Measurements from ENCODE around the gene KDM7A. TPM values are rescaled to one million over a fixed set of nuclear protein-coding genes. Genes with fewer than 3 reads are reported as not detected.
"Not testable (repeated sequence)": the region's sequence is repeated elsewhere in the genome, so short reads cannot be mapped to it uniquely, and the experiment has no call there.

KDM7A gene
- total and polyA plus RNA-seq, 2 donors, result 6.3 to 14.8 TPM

GRCh38 chr7:140205600-140205999 is 28.8 kb upstream of the KDM7A start:
- 92% methylated on average over 4 of the region's 4 CpGs for WGBS
- DNase-seq (ENCODE audit: low read depth in 6 of 9, low spot score in 9 of 9), result no peak
- H3K9me3 ChIP-seq (ENCODE audit: control insufficient read depth in 2 of 2, insufficient read depth in 1 of 2, low read length in 1 of 2), result no peaks in the 10 kb centered on the region

GRCh38 chr7:140203556-140203955 is 26.8 kb upstream of the KDM7A start:
- H3K4me3 ChIP-seq (ENCODE audit: low read length in 2 of 2), result no peak overlapping the region
- no peaks in the 10 kb centered on the region for H3K9me3 ChIP-seq (ENCODE audit: control insufficient read depth in 2 of 2, insufficient read depth in 1 of 2, low read length in 1 of 2)
- peaks cover 0 to 3% of the 10 kb centered on the region in 2 donors for H3K4me1 ChIP-seq (ENCODE audit: control insufficient read depth in 2 of 2, insufficient read depth in 2 of 2, low read length in 2 of 2)
- no peak for DNase-seq (ENCODE audit: low read depth in 6 of 9, low spot score in 9 of 9)
- no peak overlapping the region for H3K27ac ChIP-seq (ENCODE audit: low read depth in 1 of 2, low read length in 1 of 2)
- no peaks in the 10 kb centered on the region for H3K27me3 ChIP-seq (ENCODE audit: control insufficient read depth in 2 of 2, insufficient read depth in 1 of 2, low read length in 1 of 2)
- no peaks in the 10 kb centered on the region for H3K36me3 ChIP-seq (ENCODE audit: control insufficient read depth in 2 of 2, insufficient read depth in 2 of 2, low read length in 1 of 2)

More at GRCh38 chr7:140205600-140205999, 28.8 kb upstream of the KDM7A start:
- peaks cover 5 to 13% of the 10 kb centered on the region in 2 donors for H3K4me1 ChIP-seq (ENCODE audit: control insufficient read depth in 2 of 2, insufficient read depth in 2 of 2, low read length in 2 of 2)
- no peaks in the 10 kb centered on the region for H3K36me3 ChIP-seq (ENCODE audit: control insufficient read depth in 2 of 2, insufficient read depth in 2 of 2, low read length in 1 of 2)
- H3K4me3 ChIP-seq (ENCODE audit: low read length in 2 of 2), result no peak overlapping the region
- no peaks in the 10 kb centered on the region for H3K27me3 ChIP-seq (ENCODE audit: control insufficient read depth in 2 of 2, insufficient read depth in 1 of 2, low read length in 1 of 2)
- H3K27ac ChIP-seq (ENCODE audit: low read depth in 1 of 2, low read length in 1 of 2), result no peak overlapping the region

GRCh38 chr7:140202942-140203341 is 26.2 kb upstream of the KDM7A start:
- not testable (repeated sequence) for H3K36me3 ChIP-seq (ENCODE audit: control insufficient read depth in 2 of 2, insufficient read depth in 2 of 2, low read length in 1 of 2); DNase-seq (ENCODE audit: low read depth in 6 of 9, low spot score in 9 of 9); H3K9me3 ChIP-seq (ENCODE audit: control insufficient read depth in 2 of 2, insufficient read depth in 1 of 2, low read length in 1 of 2); H3K4me1 ChIP-seq (ENCODE audit: control insufficient read depth in 2 of 2, insufficient read depth in 2 of 2, low read length in 2 of 2); H3K27me3 ChIP-seq (ENCODE audit: control insufficient read depth in 2 of 2, insufficient read depth in 1 of 2, low read length in 1 of 2); H3K4me3 ChIP-seq (ENCODE audit: low read length in 2 of 2); H3K27ac ChIP-seq (ENCODE audit: low read depth in 1 of 2, low read length in 1 of 2)
- WGBS, result 97% methylated on average over 6 of the region's 6 CpGs

- 95% methylated on average over 6 of the region's 6 CpGs for WGBS
These were observed 24.6 kb upstream of the KDM7A start for GRCh38 chr7:140201393-140201792.

GRCh38 chr7:140200061-140200989 is 23.5 kb upstream of the KDM7A start:
- Histone ChIP-seq H3K4me3 (ENCODE audit: low read length in 2 of 2) (no peak overlapping the region), H3K4me1 (ENCODE audit: control insufficient read depth in 2 of 2, insufficient read depth in 2 of 2, low read length in 2 of 2) (no peaks in the 10 kb centered on the region), H3K27me3 (ENCODE audit: control insufficient read depth in 2 of 2, insufficient read depth in 1 of 2, low read length in 1 of 2) (no peaks in the 10 kb centered on the region), H3K27ac (ENCODE audit: low read depth in 1 of 2, low read length in 1 of 2) (no peak overlapping the region), H3K9me3 (ENCODE audit: control insufficient read depth in 2 of 2, insufficient read depth in 1 of 2, low read length in 1 of 2) (no peaks in the 10 kb centered on the region), H3K36me3 (ENCODE audit: control insufficient read depth in 2 of 2, insufficient read depth in 2 of 2, low read length in 1 of 2) (no peaks in the 10 kb centered on the region)
- DNase-seq (ENCODE audit: low read depth in 6 of 9, low spot score in 9 of 9), result no peak
- 93% methylated on average over 15 of the region's 15 CpGs for WGBS

More at GRCh38 chr7:140201393-140201792, 24.6 kb upstream of the KDM7A start:
- Histone ChIP-seq H3K27me3 (ENCODE audit: control insufficient read depth in 2 of 2, insufficient read depth in 1 of 2, low read length in 1 of 2) (no peaks in the 10 kb centered on the region), H3K36me3 (ENCODE audit: control insufficient read depth in 2 of 2, insufficient read depth in 2 of 2, low read length in 1 of 2) (no peaks in the 10 kb centered on the region), H3K27ac (ENCODE audit: low read depth in 1 of 2, low read length in 1 of 2) (no peak overlapping the region), H3K4me1 (ENCODE audit: control insufficient read depth in 2 of 2, insufficient read depth in 2 of 2, low read length in 2 of 2) (peaks cover 0 to 3% of the 10 kb centered on the region in 2 donors), H3K9me3 (ENCODE audit: control insufficient read depth in 2 of 2, insufficient read depth in 1 of 2, low read length in 1 of 2) (no peaks in the 10 kb centered on the region), H3K4me3 (ENCODE audit: low read length in 2 of 2) (no peak overlapping the region)
- DNase-seq (ENCODE audit: low read depth in 6 of 9, low spot score in 9 of 9), result no peak

GRCh38 chr7:140197938-140198337 is 21.2 kb upstream of the KDM7A start:
- no peaks in the 10 kb centered on the region for H3K36me3 ChIP-seq (ENCODE audit: control insufficient read depth in 2 of 2, insufficient read depth in 2 of 2, low read length in 1 of 2)
- DNase-seq (ENCODE audit: low read depth in 6 of 9, low spot score in 9 of 9), result no peak
- no peak overlapping the region for H3K27ac ChIP-seq (ENCODE audit: low read depth in 1 of 2, low read length in 1 of 2)
- 99% methylated on average over 2 of the region's 2 CpGs for WGBS
- H3K9me3 ChIP-seq (ENCODE audit: control insufficient read depth in 2 of 2, insufficient read depth in 1 of 2, low read length in 1 of 2), result no peaks in the 10 kb centered on the region
- H3K27me3 ChIP-seq (ENCODE audit: control insufficient read depth in 2 of 2, insufficient read depth in 1 of 2, low read length in 1 of 2), result no peaks in the 10 kb centered on the region
- no peaks in the 10 kb centered on the region for H3K4me1 ChIP-seq (ENCODE audit: control insufficient read depth in 2 of 2, insufficient read depth in 2 of 2, low read length in 2 of 2)
- no peak overlapping the region for H3K4me3 ChIP-seq (ENCODE audit: low read length in 2 of 2)

- Histone ChIP-seq H3K27me3 (ENCODE audit: control insufficient read depth in 2 of 2, insufficient read depth in 1 of 2, low read length in 1 of 2) (peaks cover 0 to under 1% of the 10 kb centered on the region in 2 donors), H3K4me1 (ENCODE audit: control insufficient read depth in 2 of 2, insufficient read depth in 2 of 2, low read length in 2 of 2) (no peaks in the 10 kb centered on the region), H3K9me3 (ENCODE audit: control insufficient read depth in 2 of 2, insufficient read depth in 1 of 2, low read length in 1 of 2) (no peaks in the 10 kb centered on the region), H3K4me3 (ENCODE audit: low read length in 2 of 2) (no peak overlapping the region), H3K36me3 (ENCODE audit: control insufficient read depth in 2 of 2, insufficient read depth in 2 of 2, low read length in 1 of 2) (no peaks in the 10 kb centered on the region), H3K27ac (ENCODE audit: low read depth in 1 of 2, low read length in 1 of 2) (no peak overlapping the region)
- DNase-seq (ENCODE audit: low read depth in 6 of 9, low spot score in 9 of 9), result no peak
- WGBS, result 97% methylated on average over 9 of the region's 9 CpGs
These were observed 20.6 kb upstream of the KDM7A start for GRCh38 chr7:140197218-140197890.

GRCh38 chr7:140196361-140197217 is 19.8 kb upstream of the KDM7A start:
- no peak overlapping the region for H3K27ac ChIP-seq (ENCODE audit: low read depth in 1 of 2, low read length in 1 of 2)
- no peaks in the 10 kb centered on the region for H3K4me1 ChIP-seq (ENCODE audit: control insufficient read depth in 2 of 2, insufficient read depth in 2 of 2, low read length in 2 of 2)
- 95% methylated on average over 10 of the region's 10 CpGs for WGBS
- H3K27me3 ChIP-seq (ENCODE audit: control insufficient read depth in 2 of 2, insufficient read depth in 1 of 2, low read length in 1 of 2), result peaks cover 0 to 6% of the 10 kb centered on the region in 2 donors
- H3K4me3 ChIP-seq (ENCODE audit: low read length in 2 of 2), result no peak overlapping the region
- no peaks in the 10 kb centered on the region for H3K9me3 ChIP-seq (ENCODE audit: control insufficient read depth in 2 of 2, insufficient read depth in 1 of 2, low read length in 1 of 2)
- no peaks in the 10 kb centered on the region for H3K36me3 ChIP-seq (ENCODE audit: control insufficient read depth in 2 of 2, insufficient read depth in 2 of 2, low read length in 1 of 2)
- no peak for DNase-seq (ENCODE audit: low read depth in 6 of 9, low spot score in 9 of 9)
